HEK293T (cell line): ENCODE measurements around the gene LTBP2.

ENCODE experiments used
- CTCF ChIA-PET: fragments of 350-600 bp; formaldehyde crosslinking; extraction: SDS; loops from one replicate; lab custom pipeline; 2021; ENCODE audit warnings: antibody characterized with exemption, inconsistent platforms; lab: Yijun Ruan, JAX
- POLR2A ChIA-PET: fragments of 350-600 bp; formaldehyde crosslinking; extraction: SDS; loops from one replicate; lab custom pipeline; 2020; ENCODE audit warnings: antibody characterized with exemption, inconsistent platforms; lab: Yijun Ruan, JAX
- DNase-seq: peaks from one replicate; pipeline ENCODE4 v3.0.0; 2012; ENCODE audit warnings: mixed read lengths; ENCODE audit errors: extremely low spot score
- ARNT ChIP-seq: fragments of 450-650 bp; IDR thresholded peaks from 2 replicates; pipeline ENCODE4 v1.6.1; 2017; ENCODE audit warnings: mild to moderate bottlenecking
- BHLHE40 ChIP-seq: fragments of 450-650 bp; IDR thresholded peaks from 2 replicates; pipeline ENCODE4 v1.6.1; 2016; ENCODE audit warnings: mild to moderate bottlenecking, moderate library complexity, borderline replicate concordance
- CTBP1 ChIP-seq: fragments of 450-650 bp; IDR thresholded peaks from 2 replicates; pipeline ENCODE4 v1.6.1; 2016; ENCODE audit warnings: borderline replicate concordance
- ELF4 ChIP-seq: fragments of 450-650 bp; IDR thresholded peaks from 2 replicates; pipeline ENCODE4 v1.6.1; 2017; ENCODE audit warnings: antibody characterized with exemption
- FOXA1 ChIP-seq: fragments of 450-650 bp; IDR thresholded peaks from 2 replicates; pipeline ENCODE4 v1.6.1; 2016; ENCODE audit warnings: mild to moderate bottlenecking
- FOXK2 ChIP-seq: fragments of 450-650 bp; IDR thresholded peaks from 2 replicates; pipeline ENCODE4 v1.6.1; 2016; ENCODE audit warnings: mild to moderate bottlenecking
- FOXM1 ChIP-seq: fragments of 450-650 bp; IDR thresholded peaks from 2 replicates; pipeline ENCODE4 v1.6.1; 2017; ENCODE audit warnings: mild to moderate bottlenecking, borderline replicate concordance
- HDGF ChIP-seq: fragments of 450-650 bp; IDR thresholded peaks from 2 replicates; pipeline ENCODE4 v1.6.1; 2017; ENCODE audit warnings: antibody characterized with exemption, borderline replicate concordance
- L3MBTL2 ChIP-seq: fragments of 450-650 bp; conservative IDR thresholded peaks from 2 replicates; pipeline ENCODE4 v1.6.1; 2016; ENCODE audit warnings: mild to moderate bottlenecking
- LEF1 ChIP-seq: fragments of 450-650 bp; IDR thresholded peaks from 2 replicates; pipeline ENCODE4 v1.6.1; 2017; ENCODE audit warnings: mild to moderate bottlenecking, borderline replicate concordance
- NFRKB ChIP-seq: fragments of 450-650 bp; IDR thresholded peaks from 2 replicates; pipeline ENCODE4 v1.6.1; 2016; ENCODE audit warnings: mild to moderate bottlenecking, moderate library complexity
- SP1 ChIP-seq: fragments of 450-650 bp; IDR thresholded peaks from 2 replicates; pipeline ENCODE4 v1.6.1; 2017
- SUZ12 ChIP-seq: fragments of 450-650 bp; IDR thresholded peaks from 2 replicates; pipeline ENCODE4 v1.6.1; 2016; ENCODE audit warnings: mild to moderate bottlenecking
- TARDBP ChIP-seq: fragments of 450-650 bp; IDR thresholded peaks from 2 replicates; pipeline ENCODE4 v1.6.1; 2016
- ZNF384 ChIP-seq: fragments of 450-650 bp; IDR thresholded peaks from 2 replicates; pipeline ENCODE4 v1.6.1; 2016
- TF ChIP-seq, protein P1 (sequence below): fragments of 450-650 bp; IDR thresholded peaks from 2 replicates; pipeline ENCODE4 v1.6.1; 2016

The LTBP2 gene

DNA sequence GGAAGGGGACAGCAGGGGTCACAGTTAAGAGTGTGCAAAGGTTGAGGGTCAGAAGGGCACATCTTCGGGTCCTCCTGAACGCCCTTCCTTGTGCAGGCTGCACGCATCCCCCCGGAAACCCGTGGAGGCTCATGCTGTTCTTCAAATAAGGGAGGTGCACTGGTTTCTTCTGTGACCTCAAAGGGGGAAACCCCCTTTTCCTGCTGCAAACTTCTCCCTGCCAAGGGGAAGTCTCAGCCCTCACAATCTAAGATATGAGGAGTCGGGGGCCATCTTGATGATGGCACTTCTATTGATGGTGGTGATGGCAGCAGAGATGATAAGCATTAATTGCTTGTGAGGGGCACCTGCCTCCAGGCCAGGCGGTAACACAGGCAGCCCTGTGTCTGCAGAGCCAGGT, 78.5 kb downstream of the LTBP2 start:
- ChIA-PET POLR2A (no interaction called here), CTCF (no interaction called here)
- no peak for DNase-seq
- no peak for TF ChIP-seq TARDBP
- TF ChIP-seq ELF4, result no peak
- TF ChIP-seq ZNF384, result no peak
- TF ChIP-seq FOXM1, result no peak
- TF ChIP-seq LEF1, result no peak
- TF ChIP-seq, protein P1, sequence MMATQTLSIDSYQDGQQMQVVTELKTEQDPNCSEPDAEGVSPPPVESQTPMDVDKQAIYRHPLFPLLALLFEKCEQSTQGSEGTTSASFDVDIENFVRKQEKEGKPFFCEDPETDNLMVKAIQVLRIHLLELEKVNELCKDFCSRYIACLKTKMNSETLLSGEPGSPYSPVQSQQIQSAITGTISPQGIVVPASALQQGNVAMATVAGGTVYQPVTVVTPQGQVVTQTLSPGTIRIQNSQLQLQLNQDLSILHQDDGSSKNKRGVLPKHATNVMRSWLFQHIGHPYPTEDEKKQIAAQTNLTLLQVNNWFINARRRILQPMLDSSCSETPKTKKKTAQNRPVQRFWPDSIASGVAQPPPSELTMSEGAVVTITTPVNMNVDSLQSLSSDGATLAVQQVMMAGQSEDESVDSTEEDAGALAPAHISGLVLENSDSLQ, result no peak
- no peak for TF ChIP-seq SP1
- no peak for TF ChIP-seq FOXK2
- TF ChIP-seq CTBP1, result no peak
- no peak for TF ChIP-seq ARNT
- TF ChIP-seq BHLHE40, result no peak
- TF ChIP-seq FOXA1, result no peak
- TF ChIP-seq NFRKB, result no peak
- no peak for TF ChIP-seq SUZ12
- TF ChIP-seq HDGF, result no peak
- TF ChIP-seq L3MBTL2, result no peak

DNA sequence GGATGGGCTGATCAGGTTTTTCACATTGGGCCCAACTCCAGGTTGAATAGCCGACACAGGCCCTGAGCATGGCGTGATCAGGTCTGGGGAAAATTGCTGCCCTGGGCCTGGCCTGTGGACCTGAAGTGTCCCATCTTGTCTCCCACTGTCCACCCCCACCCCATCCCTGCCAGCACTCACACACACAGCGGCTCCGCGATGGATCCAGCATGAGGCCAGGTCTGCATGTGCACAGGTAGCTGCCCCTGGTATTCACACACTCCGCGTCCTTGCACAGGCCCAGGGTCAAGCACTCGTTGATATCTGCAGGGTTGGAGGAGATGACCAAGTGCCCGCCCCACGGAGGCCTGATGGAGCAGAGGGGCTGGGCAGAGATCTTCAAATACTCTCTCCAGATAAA, 79.8 kb downstream of the LTBP2 start:
- ChIA-PET POLR2A (no interaction called here), CTCF (interaction anchor here (0.8 to 1.5 kb wide), 3 partner anchors 10 to 86 kb away, joined by 7 to 11 read pairs (median 9); no protein-coding TSS in a partner anchor)
- no peak for DNase-seq
- TF ChIP-seq TARDBP (no peak), ARNT (no peak), SUZ12 (no peak), NFRKB (no peak), FOXM1 (no peak), ZNF384 (no peak), FOXA1 (no peak), ELF4 (no peak), L3MBTL2 (no peak), CTBP1 (no peak), FOXK2 (no peak), HDGF (no peak), BHLHE40 (no peak), SP1 (no peak)
- TF ChIP-seq, protein P1, result no peak

DNA sequence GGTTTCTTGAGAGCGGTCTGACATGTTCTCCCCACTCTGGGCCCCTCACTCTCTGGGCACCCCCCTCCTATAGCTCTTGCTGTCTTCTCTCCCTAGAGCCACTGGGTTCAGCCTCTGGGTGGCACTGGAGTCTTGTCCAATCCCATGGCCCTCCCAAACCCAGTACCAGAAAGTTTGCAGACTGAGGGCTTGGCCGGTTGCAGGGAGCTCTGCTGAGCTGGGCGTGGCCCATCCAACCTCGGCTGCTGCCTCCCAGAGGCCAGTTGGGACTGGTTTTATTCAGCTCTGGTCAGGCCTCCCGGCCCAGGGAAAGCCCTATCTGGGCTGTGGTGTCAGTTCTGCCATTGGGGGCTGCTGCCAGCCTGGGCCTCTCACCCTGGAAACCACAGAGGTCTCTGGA, 80.6 kb downstream of the LTBP2 start:
- TF ChIP-seq SUZ12 (no peak), HDGF (no peak), FOXA1 (no peak), TARDBP (no peak), FOXM1 (no peak), L3MBTL2 (no peak)
- ChIA-PET CTCF (interaction anchor here (0.6 to 1.5 kb wide), 7 partner anchors 9 to 87 kb away, joined by 3 to 9 read pairs (median 5); no protein-coding TSS in a partner anchor), POLR2A (no interaction called here)
- DNase-seq, result peak; percentile 58

DNA sequence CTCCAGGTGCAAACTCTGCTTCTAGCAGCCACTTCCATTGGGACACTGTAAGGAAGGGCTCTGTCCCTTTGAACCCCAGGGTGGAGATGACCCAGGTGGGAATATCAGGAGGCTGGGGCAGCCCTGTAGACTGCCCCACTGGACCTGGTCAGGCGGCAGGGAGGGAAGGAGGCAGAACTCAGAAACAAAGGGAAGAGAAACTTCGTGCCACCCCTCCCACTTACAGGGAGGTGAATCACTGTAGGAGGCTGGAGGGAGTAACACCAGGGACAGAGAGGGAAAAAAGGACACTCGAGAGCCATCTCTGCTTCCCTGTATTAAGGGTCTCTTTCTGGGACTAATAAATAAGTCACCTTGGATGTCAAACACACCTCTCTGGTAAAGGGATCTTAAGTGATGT, 81.0 kb downstream of the LTBP2 start:
- ChIA-PET CTCF (interaction anchor here (1.1 to 1.5 kb wide), 4 partner anchors 16 to 88 kb away, joined by 3 to 9 read pairs (median 6); no protein-coding TSS in a partner anchor), POLR2A (no interaction called here)
- DNase-seq, result no peak
- TF ChIP-seq HDGF (no peak), L3MBTL2 (no peak), TARDBP (no peak), FOXA1 (no peak), ZNF384 (no peak), SP1 (no peak)

DNA sequence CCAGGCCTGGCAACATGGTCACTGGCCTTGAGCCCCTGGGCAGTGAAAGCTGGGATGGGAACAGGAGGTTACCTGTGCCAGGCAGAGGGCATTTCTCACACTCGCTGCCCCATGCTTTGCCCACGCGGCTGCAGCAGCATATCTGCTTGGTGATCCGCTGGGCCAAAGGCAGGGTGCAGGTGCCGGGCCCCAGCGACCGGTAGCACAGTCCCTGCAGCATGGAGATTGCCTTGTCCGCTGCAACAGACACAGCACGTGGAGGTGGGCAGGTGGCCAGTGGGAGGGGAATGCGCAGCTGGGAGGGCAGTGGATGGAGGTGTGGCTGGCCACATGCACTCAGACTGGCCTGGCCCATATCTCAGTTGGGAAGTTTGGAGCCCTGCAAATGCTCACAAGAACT, 83.2 kb downstream of the LTBP2 start:
- ChIA-PET CTCF (interaction anchor here (0.8 kb wide), 1 partner anchor 115 kb away, joined by 3 read pairs; no protein-coding TSS in a partner anchor), POLR2A (no interaction called here)
- TF ChIP-seq SUZ12 (no peak), NFRKB (no peak), TARDBP (no peak)
- TF ChIP-seq, protein P1, result no peak
- DNase-seq, result no peak

DNA sequence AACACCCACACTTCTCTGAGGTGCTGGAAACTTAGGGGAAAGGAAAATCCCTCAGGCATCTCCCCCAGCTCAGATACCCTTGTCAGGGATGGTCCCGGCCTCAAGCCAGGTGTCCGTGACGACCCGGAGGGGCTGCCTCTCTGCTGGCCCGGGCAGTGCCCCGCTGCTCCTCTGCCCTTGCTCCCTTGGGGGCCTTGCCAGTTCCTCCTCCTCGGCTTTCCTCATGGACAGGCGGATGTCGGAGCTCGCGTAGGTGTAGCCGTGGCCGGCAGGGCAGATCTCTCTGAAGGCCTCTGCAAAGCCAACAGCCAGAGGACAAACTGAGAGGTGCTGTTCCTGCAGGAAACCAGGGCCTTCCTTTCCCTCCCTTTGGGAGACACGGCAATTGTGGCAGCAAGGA, 83.6 kb downstream of the LTBP2 start:
- TF ChIP-seq FOXA1, result no peak
- CTCF ChIA-PET, result no interaction called here
- no peak for DNase-seq
- POLR2A ChIA-PET, result no interaction called here

DNA sequence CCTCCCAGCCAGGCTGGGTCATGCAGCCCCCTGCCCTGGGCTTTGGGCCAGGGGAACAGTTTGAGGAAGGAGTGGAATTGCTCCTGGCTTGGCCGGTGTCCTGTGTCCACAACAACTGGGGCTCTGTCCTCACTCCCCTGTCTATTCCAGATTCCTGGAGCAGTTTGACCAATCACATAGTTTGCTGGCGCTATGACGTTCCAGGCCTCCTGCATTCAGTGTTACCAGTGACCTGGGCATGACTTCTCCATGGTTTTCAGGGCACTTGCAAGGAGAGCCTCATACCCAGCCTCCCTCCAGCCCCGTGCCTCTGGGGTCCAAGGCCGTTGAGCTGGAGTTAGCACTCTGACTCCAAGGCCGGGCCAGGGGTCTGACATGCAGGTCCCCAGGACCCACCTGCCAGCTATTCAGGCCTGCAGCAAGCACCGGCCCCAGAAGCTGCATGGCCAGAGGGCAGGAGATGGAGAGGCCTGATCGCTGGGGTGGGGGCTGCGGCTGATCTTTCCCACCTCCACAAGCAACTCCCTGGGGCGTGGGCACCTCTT, 84.2 kb downstream of the LTBP2 start:
- ChIA-PET POLR2A (no interaction called here), CTCF (no interaction called here)
- TF ChIP-seq FOXK2 (no peak), ELF4 (no peak), TARDBP (no peak), SUZ12 (no peak), FOXM1 (no peak), BHLHE40 (no peak), CTBP1 (no peak), FOXA1 (no peak), ARNT (no peak), LEF1 (no peak), L3MBTL2 (no peak), ZNF384 (no peak), NFRKB (no peak), SP1 (no peak), HDGF (no peak)
- TF ChIP-seq, protein P1, result no peak
- no peak for DNase-seq
